Tibial nerve (tissue), 4 donors: ENCODE results near the gene C1QTNF9.

ENCODE experiments used
- CTCF ChIP-seq, 5 experiments: fragments of 200-600 bp in 3 of 5; fragments of 450-650 bp in 2 of 5; sonication (generic) in 3 of 5; IDR thresholded peaks; one replicate each; pipeline ENCODE4 v1.5.1; 2016 to 2019; ENCODE audit warnings: antibody characterized with exemption in 5 of 5, mild to moderate bottlenecking in 3 of 5, moderate library complexity in 2 of 5
- EP300 ChIP-seq, 2 donors: sonication (generic); formaldehyde crosslinking; IDR thresholded peaks; one replicate each; pipeline ENCODE4 v1.6.1; 2017; ENCODE audit warnings: antibody characterized with exemption in 2 of 2, mild to moderate bottlenecking in 1 of 2
- POLR2A ChIP-seq, 2 donors: fragments of 450-650 bp; IDR thresholded peaks; one replicate each; pipeline ENCODE4 v1.6.1; 2017; ENCODE audit warnings: antibody characterized with exemption in 2 of 2, mild to moderate bottlenecking in 2 of 2, moderate library complexity in 2 of 2

GRCh38 chr13:24361852-24362366, 52.5 kb downstream of the C1QTNF9 start:
- TF ChIP-seq CTCF (IDR thresholded peaks at IDR 0.05) (no peak), EP300 (IDR thresholded peaks at IDR 0.05) (no peak), POLR2A (IDR thresholded peaks at IDR 0.05) (no peak)
